Stimulated activated naive CD8-positive, alpha-beta T cell treated with anti-CD3 and anti-CD28 coated beads, Interleukin-15, Interleukin-2, amounts not matched to agents 100 ng/mL and 50 ng/mL, for 24 hours (primary cell): ENCODE measurements around the gene B3GNT7.

Source experiments
- H3K27ac Mint-ChIP-seq: one replicate; pipeline ENCODE4 v1.8.0; 2021; ENCODE audit warnings: mild to moderate bottlenecking, mixed read lengths
- H3K27me3 Mint-ChIP-seq: one replicate; pipeline ENCODE4 v1.8.0; 2021; ENCODE audit warnings: mixed read lengths
- H3K36me3 Mint-ChIP-seq: one replicate; pipeline ENCODE4 v1.8.0; 2021; ENCODE audit warnings: low read depth, mixed read lengths
- H3K4me1 Mint-ChIP-seq: one replicate; pipeline ENCODE4 v1.8.0; 2021; ENCODE audit warnings: low read depth, mixed read lengths
- H3K4me3 Mint-ChIP-seq: one replicate; pipeline ENCODE4 v1.8.0; 2021; ENCODE audit warnings: mild to moderate bottlenecking, mixed read lengths
- H3K9me3 Mint-ChIP-seq: one replicate; pipeline ENCODE4 v1.8.0; 2021; ENCODE audit warnings: mixed read lengths

The B3GNT7 gene

DNA sequence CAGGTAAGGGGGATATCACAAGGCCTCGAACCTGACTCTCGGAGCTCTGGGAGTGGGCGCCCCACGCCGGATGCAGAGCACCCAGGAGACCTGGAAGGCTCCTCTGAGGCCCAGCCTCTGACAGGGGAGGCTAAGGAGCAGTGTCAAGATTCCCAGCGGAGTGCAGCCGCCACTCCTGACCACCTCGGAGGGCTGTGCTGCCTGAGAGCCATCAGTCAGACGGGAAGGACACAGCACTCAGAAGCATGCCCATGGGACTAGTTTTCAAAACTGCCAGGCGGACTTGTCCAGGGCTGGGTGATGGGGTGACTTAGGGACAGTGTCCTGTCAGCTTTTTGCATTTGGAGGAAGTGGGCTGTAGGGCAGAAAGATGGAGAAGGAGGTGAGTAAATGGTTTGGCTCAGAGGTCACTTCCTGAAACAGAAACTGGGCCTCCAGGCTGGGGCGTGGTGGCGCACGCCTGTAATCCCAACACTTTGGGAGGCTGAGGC, 34.6 kb upstream of the B3GNT7 start:
- Mint-ChIP-seq H3K27ac (no peak overlapping the region), H3K4me1 (peaks cover 18% of the 10 kb centered on the region), H3K4me3 (no peak overlapping the region), H3K27me3 (no peaks in the 10 kb centered on the region), H3K9me3 (no peaks in the 10 kb centered on the region), H3K36me3 (no peaks in the 10 kb centered on the region)

DNA sequence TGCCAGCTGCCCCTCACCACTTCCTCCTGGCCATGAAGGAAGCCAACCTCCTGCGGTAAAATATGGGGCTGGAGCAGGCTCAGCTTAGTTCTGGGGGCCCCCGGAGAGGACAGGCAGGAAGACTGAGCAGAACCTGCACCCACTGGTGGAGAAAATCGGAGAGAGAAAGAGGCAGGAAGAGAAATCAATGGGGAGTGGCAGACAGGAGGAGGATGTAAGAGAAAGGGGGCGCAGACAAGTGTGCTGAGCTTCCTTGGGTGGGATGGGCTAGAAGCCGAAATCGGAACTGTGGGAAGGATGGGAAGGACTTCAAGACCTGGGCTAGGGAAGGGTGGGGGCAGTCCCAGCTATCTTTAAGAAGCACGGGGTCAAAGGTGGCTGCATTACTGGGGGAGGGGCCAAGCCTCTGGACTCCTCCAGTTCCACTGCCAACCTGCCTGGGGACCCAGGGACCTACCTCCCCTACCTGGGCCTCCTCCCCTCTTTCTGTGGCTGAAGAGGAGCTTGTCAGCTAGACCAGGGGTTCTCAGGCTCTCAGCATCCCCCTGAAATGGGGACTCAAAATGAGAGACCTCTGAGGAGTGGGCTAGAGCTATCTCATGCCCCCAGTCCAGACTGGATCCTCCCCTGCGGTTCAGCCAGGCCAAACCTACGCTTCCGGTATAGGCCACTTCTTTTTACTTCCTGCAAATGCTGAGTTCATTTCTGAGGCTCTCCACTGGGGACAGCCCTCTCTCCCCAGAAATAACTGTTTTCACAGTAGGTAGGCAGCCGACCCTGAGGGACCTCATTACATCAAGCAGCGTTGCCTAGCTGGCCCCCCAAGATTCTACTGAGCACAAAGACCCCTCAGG, 33.6 kb upstream of the B3GNT7 start:
- Mint-ChIP-seq H3K4me1 (peaks cover 18% of the 10 kb centered on the region), H3K27ac (peak overlapping the region; percentile 67), H3K27me3 (no peaks in the 10 kb centered on the region), H3K9me3 (no peaks in the 10 kb centered on the region), H3K36me3 (no peaks in the 10 kb centered on the region), H3K4me3 (no peak overlapping the region)

DNA sequence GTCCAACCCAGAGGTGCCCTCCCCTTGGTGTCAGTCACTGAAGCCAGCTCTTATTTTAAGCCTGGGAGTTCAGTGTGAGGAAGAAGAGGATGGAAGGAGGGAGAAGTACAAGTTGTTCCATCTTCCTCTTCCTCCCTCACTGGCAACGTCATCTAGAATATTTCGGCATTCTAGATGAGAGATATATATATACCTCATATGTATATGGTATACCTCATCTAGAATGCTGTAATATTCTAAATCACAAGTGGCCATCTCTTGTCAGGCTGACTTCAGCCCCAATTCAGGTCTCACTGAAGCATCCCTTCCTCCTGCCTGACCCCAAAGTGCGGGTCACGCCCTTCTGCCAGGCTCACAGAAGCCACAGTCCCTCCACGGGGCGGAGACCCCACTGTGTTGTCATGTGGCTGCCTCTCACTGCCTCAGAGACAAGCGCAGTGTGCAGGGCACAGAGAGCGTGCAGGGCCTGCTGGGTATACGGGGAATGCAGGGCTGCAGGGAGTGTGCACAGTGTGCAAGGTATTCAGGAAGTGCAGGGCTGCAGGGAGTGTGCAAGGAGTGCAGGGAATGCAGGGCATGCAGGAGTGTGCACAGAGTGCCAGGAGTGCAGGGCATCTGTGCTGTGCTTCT, 32.8 kb upstream of the B3GNT7 start:
- Mint-ChIP-seq H3K4me1 (peaks cover 18% of the 10 kb centered on the region), H3K27me3 (no peaks in the 10 kb centered on the region), H3K9me3 (no peaks in the 10 kb centered on the region), H3K36me3 (no peaks in the 10 kb centered on the region), H3K4me3 (no peak overlapping the region), H3K27ac (peak overlapping the region; percentile 4)

GRCh38 chr2:231364061-231364460, 31.4 kb upstream of the B3GNT7 start:
- Mint-ChIP-seq H3K9me3 (no peaks in the 10 kb centered on the region), H3K4me3 (no peak overlapping the region), H3K27ac (no peak overlapping the region), H3K4me1 (peaks cover 18% of the 10 kb centered on the region), H3K36me3 (no peaks in the 10 kb centered on the region), H3K27me3 (no peaks in the 10 kb centered on the region)

- Mint-ChIP-seq H3K4me3 (no peak overlapping the region), H3K4me1 (peaks cover 18% of the 10 kb centered on the region), H3K27ac (no peak overlapping the region), H3K9me3 (no peaks in the 10 kb centered on the region), H3K36me3 (no peaks in the 10 kb centered on the region), H3K27me3 (no peaks in the 10 kb centered on the region)
These were observed 30.3 kb upstream of the B3GNT7 start for GRCh38 chr2:231364961-231365810.

GRCh38 chr2:231367178-231367577, 28.3 kb upstream of the B3GNT7 start:
- Mint-ChIP-seq H3K9me3 (no peaks in the 10 kb centered on the region), H3K36me3 (no peaks in the 10 kb centered on the region), H3K4me1 (peaks cover 12% of the 10 kb centered on the region)

DNA sequence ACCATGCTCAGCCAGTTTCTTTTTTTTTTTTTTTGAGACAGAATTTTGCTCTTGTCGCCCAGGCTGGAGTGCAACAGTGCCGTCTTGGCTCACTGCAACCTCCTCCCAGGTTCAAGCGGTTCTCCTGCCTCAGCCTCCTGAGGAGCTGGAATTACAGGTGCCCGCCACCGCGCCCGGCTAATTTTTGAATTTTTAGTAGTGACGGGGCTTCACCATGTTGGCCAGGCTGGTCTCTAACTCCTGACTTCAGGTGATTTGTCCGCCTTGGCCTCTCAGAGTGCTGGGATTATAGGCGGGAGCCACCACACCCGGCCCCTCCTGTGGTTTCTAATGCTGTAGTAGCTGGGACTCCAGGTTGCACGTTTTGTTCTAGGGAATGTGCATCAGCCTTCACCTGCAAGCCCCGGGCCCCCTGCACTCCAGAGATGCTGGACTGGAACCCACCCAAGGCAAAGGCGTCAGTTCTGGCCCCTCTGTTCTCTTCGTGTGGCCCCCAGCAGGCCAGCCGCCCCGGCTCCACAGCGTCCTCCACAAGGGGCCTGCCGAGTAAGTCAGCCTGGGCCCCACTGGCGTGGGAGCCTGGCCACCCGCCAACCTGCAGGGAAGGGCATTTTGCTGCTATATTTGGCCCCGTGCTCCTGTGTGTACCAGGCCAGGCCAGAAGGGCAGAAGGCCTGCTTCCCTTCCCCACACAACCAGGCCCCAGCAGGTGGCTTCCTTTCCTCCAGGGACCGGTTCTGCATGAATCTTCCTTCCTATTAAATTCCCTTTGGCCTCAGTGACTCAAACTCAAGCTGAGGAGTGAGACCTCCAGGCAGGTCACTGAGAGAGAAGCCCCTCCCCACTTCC, 25.7 kb upstream of the B3GNT7 start:
- Mint-ChIP-seq H3K36me3 (no peaks in the 10 kb centered on the region), H3K9me3 (no peaks in the 10 kb centered on the region), H3K27ac (no peak overlapping the region), H3K4me3 (no peak overlapping the region), H3K27me3 (no peaks in the 10 kb centered on the region), H3K4me1 (no peaks in the 10 kb centered on the region)

More at GRCh38 chr2:231367178-231367577, 28.3 kb upstream of the B3GNT7 start:
- Mint-ChIP-seq H3K4me3 (no peak overlapping the region), H3K27me3 (no peaks in the 10 kb centered on the region), H3K27ac (no peak overlapping the region)

- Mint-ChIP-seq H3K27ac (no peak overlapping the region), H3K27me3 (no peaks in the 10 kb centered on the region), H3K9me3 (no peaks in the 10 kb centered on the region), H3K4me1 (no peaks in the 10 kb centered on the region), H3K36me3 (no peaks in the 10 kb centered on the region), H3K4me3 (no peak overlapping the region)
These were observed 25.1 kb upstream of the B3GNT7 start for GRCh38 chr2:231370429-231370748.

GRCh38 chr2:231370749-231371429, 24.6 kb upstream of the B3GNT7 start:
- Mint-ChIP-seq H3K9me3 (no peaks in the 10 kb centered on the region), H3K4me3 (no peak overlapping the region), H3K27ac (no peak overlapping the region), H3K36me3 (no peaks in the 10 kb centered on the region), H3K27me3 (no peaks in the 10 kb centered on the region), H3K4me1 (no peaks in the 10 kb centered on the region)

- H3K4me3 Mint-ChIP-seq, result no peak overlapping the region
- H3K36me3 Mint-ChIP-seq, result no peaks in the 10 kb centered on the region
- H3K27ac Mint-ChIP-seq, result no peak overlapping the region
- H3K9me3 Mint-ChIP-seq, result no peaks in the 10 kb centered on the region
- H3K4me1 Mint-ChIP-seq, result no peaks in the 10 kb centered on the region
- H3K27me3 Mint-ChIP-seq, result no peaks in the 10 kb centered on the region
These were observed 24.0 kb upstream of the B3GNT7 start for GRCh38 chr2:231371430-231372054.

DNA sequence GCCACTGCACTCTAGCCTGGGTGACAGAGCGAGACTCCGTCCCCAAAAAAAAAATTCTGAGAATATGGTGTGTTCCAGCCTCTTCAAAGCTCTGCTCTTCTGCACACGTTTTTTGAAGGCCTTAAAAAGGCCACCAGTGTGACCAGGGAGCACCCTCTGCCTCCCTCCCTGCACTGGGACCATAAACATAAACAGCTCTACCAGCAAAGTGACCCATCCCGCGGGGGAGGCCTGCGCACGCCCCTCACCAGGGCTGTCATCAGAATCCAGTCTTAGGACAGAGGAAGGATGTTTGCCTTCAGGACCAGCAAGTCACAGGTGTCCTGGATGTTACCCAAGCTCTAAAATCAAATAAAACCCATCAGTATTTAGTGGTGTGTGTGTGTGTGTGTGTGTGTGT, 23.2 kb upstream of the B3GNT7 start:
- Mint-ChIP-seq H3K27me3 (no peaks in the 10 kb centered on the region), H3K9me3 (no peaks in the 10 kb centered on the region), H3K27ac (no peak overlapping the region), H3K4me1 (no peaks in the 10 kb centered on the region), H3K4me3 (no peak overlapping the region), H3K36me3 (no peaks in the 10 kb centered on the region)

GRCh38 chr2:231373184-231373583, 22.3 kb upstream of the B3GNT7 start:
- Mint-ChIP-seq H3K4me3 (no peak overlapping the region), H3K27ac (no peak overlapping the region), H3K9me3 (no peaks in the 10 kb centered on the region)

DNA sequence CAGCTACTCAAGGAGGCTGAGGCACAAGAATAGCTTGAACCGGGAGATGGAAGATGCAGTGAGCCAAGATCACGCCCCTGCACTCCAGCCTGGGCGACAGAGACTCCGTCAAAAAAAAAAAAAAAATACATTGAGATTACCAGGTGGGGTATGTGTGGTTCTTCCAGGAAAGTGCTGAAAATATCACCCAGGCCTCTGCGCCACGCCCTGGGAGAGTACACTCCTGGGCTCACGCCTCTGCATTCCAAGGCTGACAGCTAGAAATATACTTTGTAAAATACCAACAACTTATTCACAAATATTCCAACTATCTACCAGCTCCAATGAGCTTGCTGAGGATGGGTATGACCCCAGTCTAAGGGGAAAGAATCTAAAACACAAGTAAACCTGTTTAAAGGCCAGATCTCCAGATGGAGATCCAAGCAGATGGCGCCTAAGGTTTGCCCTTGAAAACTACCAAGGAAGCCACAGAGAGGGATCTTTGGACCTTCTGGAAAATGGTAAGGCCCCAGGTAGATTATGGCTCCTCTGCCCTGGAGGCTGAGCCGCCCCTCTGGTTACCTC, 21.6 kb upstream of the B3GNT7 start:
- H3K9me3 Mint-ChIP-seq, result no peaks in the 10 kb centered on the region
- no peak overlapping the region for H3K4me3 Mint-ChIP-seq
- no peaks in the 10 kb centered on the region for H3K36me3 Mint-ChIP-seq
- no peaks in the 10 kb centered on the region for H3K4me1 Mint-ChIP-seq
- H3K27me3 Mint-ChIP-seq, result no peaks in the 10 kb centered on the region
- no peak overlapping the region for H3K27ac Mint-ChIP-seq

More at GRCh38 chr2:231373184-231373583, 22.3 kb upstream of the B3GNT7 start:
- Mint-ChIP-seq H3K27me3 (no peaks in the 10 kb centered on the region), H3K4me1 (no peaks in the 10 kb centered on the region), H3K36me3 (no peaks in the 10 kb centered on the region)
